IPS-11a (cell line): Measurements from ENCODE around the gene ACADS.
A peak's percentile ranks its signal among the peaks of the same experiment; 100 is the strongest.
"Not testable (repeated sequence)": the region's sequence is repeated elsewhere in the genome, so short reads cannot be mapped to it uniquely, and the experiment has no call there.

Experiments used
- H3K4me3 ChIP-seq: one replicate; pipeline ENCODE4 v1.5.1; 2013; ENCODE audit warnings: low read depth, low read length, control low read depth

Gene ACADS

GRCh38 chr12:120725151-120725658 lies 421 bp upstream of the ACADS start:
- peak overlapping the region; percentile 55 for H3K4me3 ChIP-seq

- H3K4me3 ChIP-seq, result peak overlapping the region; percentile 55
These were observed 826 bp downstream of the ACADS start for GRCh38 chr12:120726510-120726793.

GRCh38 chr12:120726961-120727360 lies 1.3 kb downstream of the ACADS start:
- no peak overlapping the region for H3K4me3 ChIP-seq

GRCh38 chr12:120732198-120732597 lies 6.6 kb downstream of the ACADS start:
- not testable (repeated sequence) for H3K4me3 ChIP-seq

- H3K4me3 ChIP-seq, result no peak overlapping the region
These were observed 7.9 kb downstream of the ACADS start for GRCh38 chr12:120733574-120733973.

GRCh38 chr12:120734210-120734609 lies 8.6 kb downstream of the ACADS start:
- no peak overlapping the region for H3K4me3 ChIP-seq

GRCh38 chr12:120735181-120735580 lies 9.6 kb downstream of the ACADS start:
- no peak overlapping the region for H3K4me3 ChIP-seq

- H3K4me3 ChIP-seq, result no peak overlapping the region
These were observed 11.0 kb downstream of the ACADS start for GRCh38 chr12:120736404-120737331.

- H3K4me3 ChIP-seq, result no peak overlapping the region
These were observed 12.1 kb downstream of the ACADS start for GRCh38 chr12:120737557-120738251.

- H3K4me3 ChIP-seq, result no peak overlapping the region
These were observed 12.8 kb downstream of the ACADS start for GRCh38 chr12:120738252-120739030.

GRCh38 chr12:120739031-120739762 lies 13.6 kb downstream of the ACADS start:
- no peak overlapping the region for H3K4me3 ChIP-seq

GRCh38 chr12:120739821-120740613 lies 14.4 kb downstream of the ACADS start:
- no peak overlapping the region for H3K4me3 ChIP-seq

GRCh38 chr12:120740871-120741270 lies 15.2 kb downstream of the ACADS start:
- H3K4me3 ChIP-seq, result no peak overlapping the region

- no peak overlapping the region for H3K4me3 ChIP-seq
These were observed 16.1 kb downstream of the ACADS start for GRCh38 chr12:120741476-120742421.

- no peak overlapping the region for H3K4me3 ChIP-seq
These were observed 19.4 kb downstream of the ACADS start for GRCh38 chr12:120744922-120745493.

- no peak overlapping the region for H3K4me3 ChIP-seq
These were observed 22.6 kb downstream of the ACADS start for GRCh38 chr12:120748242-120748641.

- H3K4me3 ChIP-seq, result no peak overlapping the region
These were observed 23.6 kb downstream of the ACADS start for GRCh38 chr12:120749256-120749655.

GRCh38 chr12:120750806-120751205 lies 25.2 kb downstream of the ACADS start:
- no peak overlapping the region for H3K4me3 ChIP-seq
